ENCODE measurements around the gene PNMA8B.
A peak's percentile ranks its signal among the peaks of the same experiment; 100 is the strongest.
"Not testable (repeated sequence)": the region's sequence is repeated elsewhere in the genome, so short reads cannot be mapped to it uniquely, and the experiment has no call there.

PNMA8B gene

GRCh38 chr19:46515879-46516350 lies 20.2 kb upstream of the PNMA8B start:
- intact Hi-C loops (cut with DNase I) = no loop called here
- peak in 1 of 42 donors; percentile 50 for DNase-seq

GRCh38 chr19:46515290-46515609 lies 19.6 kb upstream of the PNMA8B start:
- DNase-seq = no peak
- intact Hi-C loops (cut with DNase I) = no loop called here

GRCh38 chr19:46514589-46515289 lies 19.1 kb upstream of the PNMA8B start:
- no peak for DNase-seq
- intact Hi-C loops (cut with DNase I) = no loop called here

GRCh38 chr19:46513461-46514236 lies 18.0 kb upstream of the PNMA8B start:
- peak in 41 of 42 donors; percentile 53 to 95 (median 87) for DNase-seq
- intact Hi-C loops (cut with DNase I) = no loop called here

GRCh38 chr19:46511237-46511636 lies 15.6 kb upstream of the PNMA8B start:
- no peak for DNase-seq
- intact Hi-C loops (cut with DNase I) = no loop called here

- no peak for DNase-seq
- intact Hi-C loops (cut with DNase I) = no loop called here
Observed at GRCh38 chr19:46508206-46508605, 12.5 kb upstream of the PNMA8B start.

- peak in 32 of 42 donors; percentile 23 to 87 (median 64) for DNase-seq
- intact Hi-C loops (cut with DNase I) = no loop called here
Observed at GRCh38 chr19:46503848-46504453, 8.3 kb upstream of the PNMA8B start.

- DNase-seq = no peak
- intact Hi-C loops (cut with DNase I) = no loop called here
Observed at GRCh38 chr19:46502891-46503290, 7.2 kb upstream of the PNMA8B start.

GRCh38 chr19:46499692-46500091 lies 4.0 kb upstream of the PNMA8B start:
- intact Hi-C loops (cut with DNase I) = no loop called here
- no peak for DNase-seq

GRCh38 chr19:46497773-46498172 lies 2.1 kb upstream of the PNMA8B start:
- DNase-seq = no peak
- intact Hi-C loops (cut with DNase I) = no loop called here

GRCh38 chr19:46496886-46497285 lies 1.2 kb upstream of the PNMA8B start:
- DNase-seq; intact Hi-C loops (cut with DNase I): not testable (repeated sequence)

- DNase-seq = no peak
- intact Hi-C loops (cut with DNase I) = no loop called here
Observed at GRCh38 chr19:46496304-46496703, 637 bp upstream of the PNMA8B start.

GRCh38 chr19:46494941-46495785 lies 504 bp downstream of the PNMA8B start:
- peak in 3 of 42 donors; percentile 29 to 40 (median 37) for DNase-seq
- intact Hi-C loops (cut with DNase I) = no loop called here

- intact Hi-C loops (cut with DNase I) = no loop called here
Observed at GRCh38 chr19:46494146-46494940, 1.3 kb downstream of the PNMA8B start.

GRCh38 chr19:46493236-46494145 lies 2.2 kb downstream of the PNMA8B start:
- intact Hi-C loops (cut with DNase I) = no loop called here
- DNase-seq = peak in 23 of 42 donors; percentile 21 to 67 (median 53)

More at GRCh38 chr19:46494146-46494940, 1.3 kb downstream of the PNMA8B start:
- DNase-seq = peak in 2 of 42 donors; percentile 29 to 40

GRCh38 chr19:46492841-46493235 lies 2.8 kb downstream of the PNMA8B start:
- peak in 5 of 42 donors; percentile 35 to 64 (median 44) for DNase-seq
- intact Hi-C loops (cut with DNase I) = no loop called here

- DNase-seq = peak in 2 of 42 donors; percentile 23 to 38
- intact Hi-C loops (cut with DNase I) = no loop called here
Observed at GRCh38 chr19:46491975-46492682, 3.5 kb downstream of the PNMA8B start.

Measured in head of caudate nucleus (tissue), 42 donors.